HG03439 (cell line): ENCODE data around the gene ALDH3B1.

ENCODE experiments used
- ATAC-seq: cut with Tn5 transposase; IDR thresholded peaks from one replicate; pipeline ENCODE4 v1.9.1; 2021; ENCODE audit warnings: mild to moderate bottlenecking, moderate library complexity; ENCODE audit not compliant: unreplicated experiment

Gene ALDH3B1

DNA sequence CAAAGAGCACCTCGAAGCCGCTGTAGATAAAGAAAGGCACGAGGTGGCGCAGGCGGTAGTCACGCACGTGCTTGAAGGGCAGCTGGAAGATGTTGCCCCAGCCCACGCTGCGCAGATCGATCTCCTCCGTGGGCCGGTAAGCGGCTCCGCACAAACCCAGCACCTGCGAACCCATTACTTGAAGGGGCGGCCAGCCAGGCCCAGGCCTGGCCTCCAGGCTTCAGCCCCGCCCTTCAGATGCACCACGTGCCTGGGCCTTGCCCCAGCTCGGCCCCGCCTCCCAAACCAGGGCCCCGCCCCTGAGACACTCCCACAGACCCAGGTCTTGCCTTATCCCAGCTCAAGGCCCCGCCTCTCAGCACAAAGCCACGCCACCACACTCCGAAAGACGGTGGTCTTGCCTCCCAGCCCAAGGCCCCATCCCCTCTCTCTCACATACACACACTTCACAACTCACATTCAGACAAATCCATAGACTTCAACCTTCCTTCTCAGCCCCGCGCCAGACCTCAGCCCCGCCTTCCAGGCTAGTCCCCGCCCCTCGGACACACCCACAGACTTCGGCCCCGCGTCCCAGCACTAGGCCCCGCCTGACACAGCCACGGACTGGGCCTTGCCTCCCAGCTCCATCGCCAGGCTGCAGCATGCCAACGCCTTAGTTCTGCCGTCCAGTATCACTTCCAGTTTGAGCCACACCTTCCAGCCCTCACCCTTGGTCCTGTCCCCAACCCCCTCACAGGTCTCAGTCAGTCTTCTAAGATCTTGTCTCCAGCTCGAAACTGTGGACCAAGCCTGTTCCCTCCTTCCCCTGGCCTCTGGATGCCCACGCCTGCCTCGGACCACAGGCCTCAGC lies 13.3 kb upstream of the ALDH3B1 start:
- no peak for ATAC-seq

DNA sequence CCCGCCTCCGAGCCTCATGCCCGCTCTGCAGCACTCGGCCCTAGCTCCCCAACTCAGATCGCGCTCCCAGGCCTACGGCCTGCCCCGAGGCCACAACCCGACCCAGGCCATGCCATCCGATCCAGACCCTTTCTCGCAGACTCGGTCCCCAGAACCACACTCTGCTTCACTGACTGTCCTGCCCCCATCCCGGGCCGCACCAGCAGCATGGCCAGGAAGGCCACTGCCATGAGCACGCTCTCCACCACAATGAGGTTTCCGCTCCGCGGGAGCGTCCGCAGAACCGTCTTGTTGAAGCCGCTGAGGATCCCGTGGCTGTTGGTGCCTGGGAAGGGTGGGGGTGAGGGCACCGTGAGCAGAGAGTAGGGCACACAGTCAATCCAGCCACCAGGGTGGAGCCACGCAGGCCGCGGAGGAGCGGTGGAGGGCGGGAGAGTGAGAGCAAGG lies 12.6 kb upstream of the ALDH3B1 start:
- no peak for ATAC-seq

DNA sequence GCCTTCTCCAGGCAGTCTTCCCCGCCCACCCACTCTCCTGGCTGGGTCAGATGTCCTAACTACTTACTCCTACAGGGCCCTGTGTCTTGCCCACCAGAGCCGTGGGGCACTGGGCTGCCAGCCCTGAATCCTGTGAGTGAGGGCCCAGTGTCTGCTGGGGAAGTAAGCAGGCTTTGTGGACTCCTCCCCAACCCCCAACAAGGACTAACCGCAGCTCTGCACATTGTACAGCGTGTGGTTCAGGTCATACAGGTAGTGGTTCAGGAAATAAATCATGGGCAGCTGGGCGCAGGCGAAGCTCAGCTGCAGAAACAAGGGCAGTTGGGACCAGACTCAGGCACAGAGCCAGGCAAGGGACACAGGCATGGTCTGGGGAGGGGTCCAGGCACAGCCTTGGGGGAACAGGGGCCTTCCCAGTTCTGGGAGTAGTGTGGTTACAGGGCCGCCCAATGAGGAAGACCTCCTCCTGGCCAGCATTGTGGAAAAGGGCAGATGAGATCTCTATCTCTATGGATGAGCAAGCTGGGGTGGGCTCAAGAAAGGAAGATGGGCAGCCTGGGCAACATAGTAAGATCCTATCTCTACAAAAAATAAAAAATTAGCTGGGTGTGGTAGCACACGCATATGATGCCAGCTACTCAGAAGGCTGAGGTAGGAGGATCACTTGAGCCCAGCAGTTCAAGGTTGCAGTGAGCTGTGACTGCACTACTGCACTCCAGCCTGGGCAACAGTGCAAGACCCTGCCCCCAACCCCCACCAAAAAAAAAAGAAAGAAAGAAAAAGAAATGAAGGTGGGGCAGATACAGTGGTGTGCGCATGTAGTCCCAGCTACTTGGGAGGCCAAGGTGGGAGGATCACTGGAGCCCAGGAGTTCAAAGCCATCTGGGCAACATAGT lies 11.7 kb upstream of the ALDH3B1 start:
- no peak for ATAC-seq

DNA sequence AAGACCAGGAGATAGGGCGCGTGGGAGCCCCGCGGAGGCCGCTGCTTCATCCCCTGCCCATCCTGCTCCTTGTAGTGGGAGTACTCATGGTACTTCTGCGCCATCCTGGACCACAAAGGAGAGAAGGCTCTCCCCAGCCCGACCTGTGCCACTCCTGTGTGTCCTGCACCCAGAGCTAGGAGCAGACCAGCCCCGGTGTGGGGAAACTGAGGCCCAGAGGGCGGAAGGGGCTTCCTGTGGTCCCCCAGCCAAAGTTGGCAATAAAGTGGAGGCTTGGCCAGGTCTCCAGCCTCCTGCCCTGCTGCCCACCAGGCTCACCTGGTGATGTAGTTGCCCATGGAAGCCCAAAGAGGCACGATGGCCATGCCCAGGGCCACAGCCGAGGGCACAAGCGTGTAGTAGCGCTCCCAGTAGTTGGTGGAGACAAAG lies 10.9 kb upstream of the ALDH3B1 start:
- ATAC-seq = no peak

- no peak for ATAC-seq
These were observed 10.4 kb upstream of the ALDH3B1 start for GRCh38 chr11:67999704-68000103.

DNA sequence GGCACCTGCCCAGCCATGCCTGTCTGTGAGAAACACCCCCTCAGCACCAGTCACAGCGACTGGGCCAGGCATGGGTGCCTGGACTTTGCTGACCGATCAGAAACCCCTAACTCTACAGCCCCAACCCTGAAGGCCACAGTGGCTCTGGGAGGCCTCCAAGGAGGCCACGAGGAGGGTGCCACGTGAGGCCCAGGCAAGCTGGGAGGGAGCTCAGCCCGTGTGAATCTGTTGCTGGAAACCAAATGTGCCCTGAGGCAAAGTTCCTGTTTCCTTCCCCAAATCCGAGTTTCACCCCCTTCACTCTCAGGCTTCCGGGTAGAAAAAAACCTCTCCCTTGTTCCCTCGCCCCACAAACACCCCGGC lies 7.6 kb upstream of the ALDH3B1 start:
- ATAC-seq = peak; percentile 20

- ATAC-seq = peak; percentile 37
These were observed 6.9 kb upstream of the ALDH3B1 start for GRCh38 chr11:68002938-68003845.

- ATAC-seq = peak; percentile 38
These were observed 6.1 kb upstream of the ALDH3B1 start, which contains the start of gene UNC93B1 for GRCh38 chr11:68003846-68004550. UNC93B1 (minus strand) TSS chr11:68004097; CDS start chr11:68004043, 54 bp downstream.

DNA sequence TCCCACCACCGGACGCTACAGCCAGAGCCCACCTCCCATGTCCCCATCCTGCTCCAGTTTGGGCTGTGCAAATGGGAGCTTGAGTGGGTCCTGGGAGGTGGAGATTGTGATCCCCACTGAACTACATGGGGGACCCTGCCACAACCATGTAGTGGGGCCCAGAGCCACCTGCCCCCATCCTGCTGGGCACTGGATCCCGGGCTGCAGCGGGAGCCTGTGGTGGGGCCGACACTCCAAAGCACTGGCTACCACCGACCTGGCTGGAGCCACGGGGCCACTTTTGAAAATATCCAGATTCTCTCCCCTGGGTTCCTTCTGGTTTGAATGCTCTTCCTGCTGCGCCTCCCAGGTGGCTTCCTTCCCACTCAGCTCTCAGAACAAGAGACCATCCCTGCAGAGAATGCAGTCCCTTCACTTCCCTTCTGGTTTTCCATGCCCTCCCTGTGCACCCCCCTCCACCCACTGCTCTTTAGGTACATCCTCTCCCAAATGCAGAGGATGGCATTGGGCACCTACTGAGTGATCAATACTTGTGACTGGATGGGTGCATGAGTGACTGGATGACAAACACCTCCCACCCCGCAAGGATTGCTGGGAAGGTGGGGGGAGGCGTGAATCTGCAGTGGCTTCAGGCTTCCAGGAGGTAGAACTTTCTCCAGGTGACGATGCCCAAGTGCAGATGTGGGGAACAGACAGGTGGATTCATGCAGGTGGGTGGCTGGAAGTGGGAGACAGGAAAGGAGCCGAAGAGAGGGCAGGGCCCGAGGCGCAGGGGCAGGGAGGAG lies 5.4 kb upstream of the ALDH3B1 start:
- ATAC-seq = no peak

GRCh38 chr11:68006606-68007166 lies 3.4 kb upstream of the ALDH3B1 start:
- no peak for ATAC-seq

GRCh38 chr11:68007498-68008380 lies 2.4 kb upstream of the ALDH3B1 start:
- ATAC-seq = no peak

DNA sequence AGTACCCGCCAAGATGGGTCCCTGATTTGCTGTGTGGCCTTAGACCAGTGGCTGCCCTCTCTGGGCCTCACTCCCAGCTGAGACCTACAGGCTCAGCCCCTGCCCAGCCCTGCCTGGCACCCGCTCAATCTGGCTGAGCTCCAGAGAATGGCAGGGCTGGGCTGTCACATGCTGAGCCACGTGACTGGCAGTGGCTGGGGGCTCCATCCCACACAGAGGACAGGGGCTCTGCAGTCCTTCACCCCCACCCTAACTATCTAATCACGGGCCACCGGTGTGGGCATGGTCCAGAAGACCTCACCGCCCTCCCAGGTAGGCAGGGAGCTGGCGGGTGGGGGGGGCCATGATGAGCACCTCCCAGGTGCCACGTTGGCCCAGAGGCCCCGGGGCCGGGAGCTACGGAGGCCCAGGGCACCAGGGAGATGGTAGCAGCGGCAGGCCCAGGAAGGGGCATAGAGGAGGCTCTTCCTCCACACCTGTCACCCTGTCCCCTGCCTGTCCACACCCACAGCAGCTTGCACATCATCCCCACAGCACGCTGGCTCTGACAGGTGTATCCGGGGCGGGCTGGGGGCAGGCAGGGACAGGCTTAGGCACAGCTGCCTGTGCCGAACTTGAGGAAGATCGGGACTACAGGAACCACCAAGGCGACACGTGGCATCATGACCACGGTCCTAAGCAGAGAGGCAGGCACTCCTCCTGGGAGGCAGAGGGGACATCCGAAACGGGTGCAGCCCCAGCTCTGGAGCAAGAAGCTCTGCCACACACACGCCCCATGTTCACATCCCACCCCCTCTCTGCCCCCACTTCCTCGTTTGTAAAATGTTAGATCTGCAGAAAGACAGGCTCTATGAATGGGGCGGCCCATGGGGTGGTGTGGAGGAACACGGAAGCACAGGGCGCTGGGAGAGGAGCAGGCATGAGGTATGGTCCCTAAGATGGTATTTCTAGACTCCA lies 1.5 kb upstream of the ALDH3B1 start:
- ATAC-seq = no peak

DNA sequence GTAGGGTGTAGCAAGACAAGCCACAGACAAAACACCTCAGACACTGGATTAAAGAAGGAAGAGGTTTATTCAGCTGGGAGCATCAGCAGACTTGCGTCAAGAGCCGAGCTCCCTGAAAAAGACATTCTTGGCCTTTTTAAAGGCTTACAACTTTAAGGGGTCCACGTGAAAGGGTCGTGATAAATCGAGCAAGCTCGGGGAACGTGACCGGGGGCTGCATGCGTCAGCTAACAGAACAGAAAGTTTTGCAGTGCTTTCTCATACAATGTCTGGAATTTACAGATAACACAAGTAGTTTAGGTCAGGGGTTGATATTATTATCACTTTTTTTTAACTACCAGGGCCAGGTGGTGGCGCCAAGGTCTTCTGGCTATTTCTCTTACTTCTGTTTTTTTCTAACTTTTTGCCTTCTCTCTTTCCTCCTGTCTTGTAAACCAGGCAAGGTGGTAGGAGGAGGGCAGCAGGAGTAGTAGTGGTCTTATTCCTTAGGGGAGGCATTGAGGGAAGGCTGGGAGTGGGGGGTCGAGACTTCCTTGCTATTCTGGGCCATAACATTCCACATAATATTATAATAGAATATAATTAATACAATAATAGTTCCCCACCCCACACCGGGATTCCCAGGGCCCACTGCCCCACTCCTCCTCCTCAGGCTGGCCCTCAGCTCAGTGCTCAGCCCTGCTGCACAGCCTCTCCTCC lies 587 bp upstream of the ALDH3B1 start:
- ATAC-seq = no peak

- no peak for ATAC-seq
These were observed 1.2 kb downstream of the ALDH3B1 start for GRCh38 chr11:68011051-68011943.
